HG02623 (cell line): ENCODE measurements around the gene PCSK5.
"Not testable (repeated sequence)": the region's sequence is repeated elsewhere in the genome, so short reads cannot be mapped to it uniquely, and the experiment has no call there.

Experiments
- ATAC-seq: cut with Tn5 transposase; IDR thresholded peaks from one replicate; pipeline ENCODE4 v1.9.1; 2021; ENCODE audit warnings: moderate library complexity; ENCODE audit not compliant: unreplicated experiment

PCSK5 gene

GRCh38 chr9:76341616-76342015 is 451.1 kb downstream of the PCSK5 start:
- no peak for ATAC-seq

DNA sequence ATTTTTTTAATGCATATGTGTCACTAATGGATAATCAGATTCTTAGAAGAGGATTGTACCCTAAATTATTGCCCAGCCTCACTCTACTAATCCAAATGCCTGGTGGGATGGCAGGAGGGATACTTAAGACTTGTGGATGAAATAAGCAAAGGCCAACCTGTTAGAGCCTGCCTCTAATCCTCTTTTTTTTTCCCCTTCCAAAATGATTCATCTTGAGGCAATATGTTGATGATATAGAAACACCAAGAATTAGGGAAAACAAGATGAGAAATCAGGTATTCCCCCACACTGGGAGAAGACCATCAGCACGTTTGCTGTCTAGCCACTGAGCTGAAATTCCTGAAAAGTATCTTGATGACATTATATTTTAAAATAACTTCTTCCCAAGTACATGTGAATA is 451.7 kb downstream of the PCSK5 start:
- no peak for ATAC-seq

DNA sequence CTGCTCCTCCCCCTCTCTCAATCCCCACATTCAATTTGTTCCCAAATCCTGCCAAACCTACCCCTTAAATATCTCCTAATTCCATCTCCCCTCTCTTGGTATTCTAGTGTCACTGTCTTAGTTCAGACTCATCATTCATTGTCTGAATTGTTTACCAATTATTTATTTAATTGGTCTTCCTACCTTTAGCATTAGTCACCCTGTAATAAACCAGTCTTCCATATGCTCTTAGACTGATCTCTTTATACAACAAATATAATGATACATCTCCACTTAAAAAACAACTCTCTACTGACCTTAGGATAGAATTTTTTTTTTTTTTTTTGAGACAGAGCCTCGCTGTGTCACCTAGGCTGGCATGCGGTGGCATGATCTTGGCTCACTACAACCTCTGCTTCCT is 452.4 kb downstream of the PCSK5 start:
- ATAC-seq, result no peak

GRCh38 chr9:76349865-76350264 is 459.4 kb downstream of the PCSK5 start:
- ATAC-seq, result no peak

- ATAC-seq, result no peak
Observed at GRCh38 chr9:76351006-76351405, 460.5 kb downstream of the PCSK5 start.

- no peak for ATAC-seq
Observed at GRCh38 chr9:76352026-76352620, 461.6 kb downstream of the PCSK5 start.

GRCh38 chr9:76353280-76353679 is 462.8 kb downstream of the PCSK5 start:
- no peak for ATAC-seq

DNA sequence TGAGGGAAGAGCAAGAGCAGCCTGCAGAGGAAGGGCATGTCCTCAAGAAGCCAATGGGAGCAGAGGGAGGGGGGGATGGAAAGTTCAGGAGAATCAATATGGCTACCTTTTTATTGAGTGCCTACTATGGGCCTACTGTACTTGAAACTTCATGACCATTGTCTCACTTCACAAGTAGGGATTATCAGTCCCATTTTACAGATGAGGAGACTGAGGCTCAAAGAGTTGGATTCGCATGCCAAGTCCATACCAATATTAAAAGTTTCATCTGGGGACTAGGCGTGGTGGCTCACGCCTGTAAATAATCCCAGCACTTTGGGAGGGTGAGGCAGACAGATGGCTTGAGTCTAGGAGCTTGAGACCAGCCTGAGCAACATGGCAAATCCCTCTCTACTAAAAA is 463.7 kb downstream of the PCSK5 start:
- ATAC-seq, result no peak

GRCh38 chr9:76355886-76356285 is 465.4 kb downstream of the PCSK5 start:
- no peak for ATAC-seq

- ATAC-seq, result no peak
Observed at GRCh38 chr9:76357555-76357954, 467.1 kb downstream of the PCSK5 start.

- ATAC-seq, result no peak
Observed at GRCh38 chr9:76358628-76359280, 468.3 kb downstream of the PCSK5 start.

DNA sequence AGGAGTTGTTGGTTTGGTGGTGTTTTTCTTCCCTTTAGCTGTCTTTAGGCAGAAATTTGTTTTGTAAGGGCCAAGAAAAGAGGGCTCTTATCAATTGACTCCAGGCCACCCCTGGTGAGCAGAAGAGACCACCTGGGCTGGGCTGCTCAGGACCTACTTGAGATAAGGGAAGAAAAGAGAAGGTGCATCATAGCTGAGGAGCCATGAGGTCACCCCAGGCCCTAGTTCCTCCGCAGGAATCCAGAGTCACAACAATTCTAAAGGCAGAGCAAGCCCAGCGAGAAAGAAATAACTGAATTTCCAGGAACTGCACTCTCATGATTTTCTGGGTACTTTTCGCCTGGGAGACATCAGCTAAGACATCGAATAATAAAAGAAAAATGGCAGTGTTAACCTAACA is 468.9 kb downstream of the PCSK5 start:
- ATAC-seq, result no peak

DNA sequence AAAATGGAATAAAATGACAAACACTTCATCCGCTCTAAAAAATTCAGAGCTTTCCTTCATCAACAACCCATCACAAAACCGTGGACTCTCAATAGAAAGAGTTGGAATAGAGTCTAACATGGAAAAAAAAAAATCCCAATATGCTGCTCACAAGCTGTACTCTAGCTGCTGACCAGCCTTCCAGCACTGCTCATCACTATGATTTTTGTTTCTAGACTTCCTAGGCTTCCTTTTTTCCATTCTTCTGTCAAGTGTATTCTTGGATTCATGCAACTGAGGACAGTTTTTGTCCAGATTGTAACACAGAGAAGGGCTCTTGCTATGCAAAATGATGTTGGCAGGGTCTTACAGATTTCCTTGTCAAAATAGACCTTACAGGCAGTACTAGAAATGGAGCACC is 469.3 kb downstream of the PCSK5 start:
- no peak for ATAC-seq

- ATAC-seq, result not testable (repeated sequence)
Observed at GRCh38 chr9:76362332-76363031, 472.0 kb downstream of the PCSK5 start.

DNA sequence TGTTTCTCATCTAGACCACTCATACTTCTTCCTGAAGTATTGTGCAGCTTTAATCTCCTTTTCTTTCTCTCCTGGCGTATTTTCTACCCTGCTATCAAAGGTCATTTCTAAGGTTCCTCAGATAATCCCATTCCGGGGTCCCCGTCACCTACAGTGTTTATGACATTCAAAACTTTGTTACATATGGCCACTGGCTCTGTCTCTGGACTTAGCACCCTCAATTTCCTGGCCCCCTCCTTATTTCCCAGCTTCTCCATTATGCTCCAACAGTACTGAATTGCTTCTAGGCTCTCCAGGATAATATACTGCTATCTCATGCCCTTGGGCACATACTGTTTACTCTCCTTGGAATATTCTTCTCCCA is 472.5 kb downstream of the PCSK5 start:
- no peak for ATAC-seq

DNA sequence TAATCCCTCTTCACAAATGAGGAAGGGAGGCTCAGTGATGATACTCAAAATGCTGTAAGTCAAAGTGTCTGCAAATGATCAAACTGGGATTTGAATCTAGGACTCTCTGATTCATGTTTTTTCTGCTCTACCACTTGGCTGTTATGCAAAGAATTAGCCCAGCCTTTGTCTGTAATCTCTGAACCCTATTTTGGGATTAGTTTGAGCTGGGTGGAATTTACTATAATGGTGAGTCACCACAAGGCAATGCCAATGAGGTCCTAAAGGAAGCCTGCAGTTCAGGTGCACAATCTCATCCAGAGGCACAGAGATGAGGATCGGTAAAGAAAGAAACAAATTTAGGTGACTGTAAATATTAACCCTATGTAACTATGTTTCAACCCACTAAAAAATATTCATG is 474.6 kb downstream of the PCSK5 start:
- ATAC-seq, result no peak

DNA sequence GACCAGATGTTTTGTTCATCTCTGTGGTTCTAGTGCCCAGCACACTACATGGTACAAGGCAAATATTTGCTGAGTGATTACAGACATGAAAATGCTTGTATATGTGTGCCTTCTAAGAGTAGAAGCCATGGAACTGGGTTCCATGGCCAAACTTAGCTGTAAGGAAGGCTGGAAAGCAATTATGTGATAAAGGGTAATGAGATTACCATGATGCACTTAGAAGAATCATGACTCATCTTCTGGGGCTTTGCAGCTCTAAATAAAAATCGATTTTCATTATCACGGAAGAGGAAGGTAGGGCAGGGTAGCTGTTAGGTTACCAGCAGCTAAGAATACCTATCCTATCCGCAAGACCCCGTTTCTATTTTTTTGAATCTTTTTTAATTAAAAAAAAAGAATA is 475.8 kb downstream of the PCSK5 start:
- no peak for ATAC-seq

DNA sequence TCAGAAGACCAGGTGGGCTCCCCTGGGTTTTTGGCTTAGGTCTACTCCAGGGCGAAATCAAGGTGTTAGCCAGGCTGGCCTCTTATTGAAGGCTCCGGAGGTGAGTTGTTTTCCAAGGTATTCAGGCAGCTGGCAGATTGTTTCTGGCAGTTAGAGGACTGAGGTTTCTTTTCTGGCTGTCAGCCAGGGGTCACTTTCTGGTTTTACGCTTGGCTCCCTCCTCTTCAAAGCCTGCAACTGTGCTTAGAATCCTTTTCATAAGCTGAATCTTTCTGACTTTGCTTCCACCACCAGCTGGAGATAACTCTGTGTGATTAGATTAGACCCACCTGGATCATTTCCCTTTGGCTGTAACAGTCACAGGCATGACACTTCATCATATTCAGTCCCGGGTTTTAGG is 479.1 kb downstream of the PCSK5 start:
- no peak for ATAC-seq

- ATAC-seq, result no peak
Observed at GRCh38 chr9:76370396-76371023, 480.0 kb downstream of the PCSK5 start.

GRCh38 chr9:76371901-76372300 is 481.4 kb downstream of the PCSK5 start:
- no peak for ATAC-seq

DNA sequence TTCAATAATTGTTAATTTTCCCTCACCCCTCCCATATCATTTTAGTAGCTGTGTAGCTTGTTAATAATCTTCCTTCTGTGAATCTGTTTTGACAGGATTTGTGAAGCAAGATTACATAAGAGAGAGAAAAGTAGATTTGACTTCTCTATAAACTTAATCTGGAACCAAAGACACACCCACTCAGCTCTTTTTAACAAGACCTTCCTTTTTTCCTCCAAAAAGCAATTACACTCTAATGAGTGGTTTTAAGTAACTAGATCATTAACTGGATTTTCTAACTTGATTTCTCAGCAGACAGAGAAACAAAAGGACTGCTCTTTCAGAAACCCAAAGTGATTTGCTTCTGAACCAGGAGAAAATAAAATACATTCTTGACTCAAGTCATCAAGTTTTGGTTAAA is 481.9 kb downstream of the PCSK5 start:
- ATAC-seq, result no peak

DNA sequence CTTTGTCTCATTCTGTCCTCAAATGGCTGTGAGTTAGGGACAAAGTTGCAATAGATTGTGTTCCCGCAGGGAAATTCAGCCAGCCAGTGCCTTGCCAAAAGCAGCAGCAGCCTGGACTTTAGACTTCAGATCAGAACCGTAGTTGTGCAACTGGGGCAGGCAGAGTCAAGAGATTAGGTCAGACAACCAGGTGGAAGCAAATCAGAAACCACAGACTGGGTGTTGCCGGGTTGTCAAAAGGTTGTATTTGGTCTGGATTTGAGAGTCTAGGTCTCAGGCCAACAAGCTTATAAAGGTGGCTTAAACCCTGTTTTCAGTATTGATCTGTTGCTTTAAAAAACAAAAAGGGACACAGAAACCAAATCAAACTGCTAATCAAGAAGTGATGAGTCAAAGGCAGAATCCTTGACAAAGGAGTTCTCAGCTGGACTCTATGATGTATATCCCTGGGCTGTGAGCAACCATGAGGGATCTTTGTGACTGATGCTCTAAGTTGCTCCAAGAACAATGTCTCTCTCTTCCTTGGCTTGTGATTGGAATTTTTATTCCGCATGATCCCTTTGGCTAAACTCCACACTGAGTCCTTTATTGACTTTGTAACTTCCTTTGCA is 482.8 kb downstream of the PCSK5 start:
- ATAC-seq, result no peak
